Stimulated activated CD8-positive, alpha-beta memory T cell treated with anti-CD3 and anti-CD28 coated beads, Interleukin-12 subunit alpha, Interleukin-12 subunit beta, amount 100 ng/mL, for 24 hours (primary cell): ENCODE data around the gene DCDC2.
A peak's percentile ranks its signal among the peaks of the same experiment; 100 is the strongest.
"Not testable (repeated sequence)": the region's sequence is repeated elsewhere in the genome, so short reads cannot be mapped to it uniquely, and the experiment has no call there.

Experiments
- DNase-seq: peaks from one replicate; pipeline ENCODE4 v3.0.0-alpha.2; 2020; ENCODE audit errors: extremely low read depth

DCDC2 gene

GRCh38 chr6:24381476-24382219 is 23.8 kb upstream of the DCDC2 start:
- no peak for DNase-seq

- DNase-seq, result no peak
Observed at GRCh38 chr6:24378473-24379097, 20.7 kb upstream of the DCDC2 start.

GRCh38 chr6:24376871-24377270 is 19.0 kb upstream of the DCDC2 start:
- no peak for DNase-seq

- DNase-seq, result no peak
Observed at GRCh38 chr6:24374612-24375011, 16.8 kb upstream of the DCDC2 start.

- not testable (repeated sequence) for DNase-seq
Observed at GRCh38 chr6:24365103-24365633, 7.3 kb upstream of the DCDC2 start.

GRCh38 chr6:24362363-24362762 is 4.5 kb upstream of the DCDC2 start:
- not testable (repeated sequence) for DNase-seq

- peak; percentile 54 for DNase-seq
Observed at GRCh38 chr6:24359640-24360454, 2.0 kb upstream of the DCDC2 start.

GRCh38 chr6:24358219-24358821 is 461 bp upstream of the DCDC2 start:
- no peak for DNase-seq

GRCh38 chr6:24356310-24356973 is 1.4 kb downstream of the DCDC2 start:
- no peak for DNase-seq

- DNase-seq, result no peak
Observed at GRCh38 chr6:24355393-24355792, 2.5 kb downstream of the DCDC2 start.

GRCh38 chr6:24353861-24354260 is 4.0 kb downstream of the DCDC2 start:
- DNase-seq, result no peak

- DNase-seq, result no peak
Observed at GRCh38 chr6:24352434-24352833, 5.4 kb downstream of the DCDC2 start.

- no peak for DNase-seq
Observed at GRCh38 chr6:24344976-24345375, 12.9 kb downstream of the DCDC2 start.

GRCh38 chr6:24340998-24341938 is 16.6 kb downstream of the DCDC2 start:
- DNase-seq, result no peak

- no peak for DNase-seq
Observed at GRCh38 chr6:24339932-24340331, 17.9 kb downstream of the DCDC2 start.

- DNase-seq, result no peak
Observed at GRCh38 chr6:24334285-24334684, 23.6 kb downstream of the DCDC2 start.

- DNase-seq, result no peak
Observed at GRCh38 chr6:24332317-24332716, 25.5 kb downstream of the DCDC2 start.

- DNase-seq, result no peak
Observed at GRCh38 chr6:24330137-24330732, 27.6 kb downstream of the DCDC2 start.

GRCh38 chr6:24329451-24329850 is 28.4 kb downstream of the DCDC2 start:
- no peak for DNase-seq

GRCh38 chr6:24329022-24329421 is 28.8 kb downstream of the DCDC2 start:
- no peak for DNase-seq
